ENCODE results near the gene LIPA.

DNA sequence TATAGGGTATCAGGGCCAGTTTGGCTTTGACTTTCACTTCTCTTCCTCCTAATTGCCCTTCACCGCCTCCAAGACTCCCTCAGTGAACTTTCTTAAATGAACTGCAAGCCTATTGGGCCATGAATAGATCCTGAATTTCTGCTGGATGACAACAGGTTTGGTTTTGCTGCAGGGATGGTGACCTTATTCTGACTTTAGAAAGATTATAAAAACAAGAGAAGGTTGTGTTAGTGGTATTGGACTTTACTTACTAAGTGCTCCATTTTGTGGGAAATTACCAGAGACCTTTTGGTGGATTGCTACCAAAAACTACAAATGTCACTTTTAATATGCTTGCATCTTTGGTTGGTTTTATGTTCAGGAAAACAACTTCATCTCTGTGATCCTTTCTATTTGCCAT is 11.5 kb upstream of the LIPA start:
- TF ChIP-seq POLR2AphosphoS5 (IDR thresholded peaks at IDR 0.05), result no peak
- TF ChIP-seq, protein P1, sequence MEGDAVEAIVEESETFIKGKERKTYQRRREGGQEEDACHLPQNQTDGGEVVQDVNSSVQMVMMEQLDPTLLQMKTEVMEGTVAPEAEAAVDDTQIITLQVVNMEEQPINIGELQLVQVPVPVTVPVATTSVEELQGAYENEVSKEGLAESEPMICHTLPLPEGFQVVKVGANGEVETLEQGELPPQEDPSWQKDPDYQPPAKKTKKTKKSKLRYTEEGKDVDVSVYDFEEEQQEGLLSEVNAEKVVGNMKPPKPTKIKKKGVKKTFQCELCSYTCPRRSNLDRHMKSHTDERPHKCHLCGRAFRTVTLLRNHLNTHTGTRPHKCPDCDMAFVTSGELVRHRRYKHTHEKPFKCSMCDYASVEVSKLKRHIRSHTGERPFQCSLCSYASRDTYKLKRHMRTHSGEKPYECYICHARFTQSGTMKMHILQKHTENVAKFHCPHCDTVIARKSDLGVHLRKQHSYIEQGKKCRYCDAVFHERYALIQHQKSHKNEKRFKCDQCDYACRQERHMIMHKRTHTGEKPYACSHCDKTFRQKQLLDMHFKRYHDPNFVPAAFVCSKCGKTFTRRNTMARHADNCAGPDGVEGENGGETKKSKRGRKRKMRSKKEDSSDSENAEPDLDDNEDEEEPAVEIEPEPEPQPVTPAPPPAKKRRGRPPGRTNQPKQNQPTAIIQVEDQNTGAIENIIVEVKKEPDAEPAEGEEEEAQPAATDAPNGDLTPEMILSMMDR (IDR thresholded peaks at IDR 0.05), result no peak
